CD4-positive, alpha-beta T cell treated with Interleukin-1 beta for 1 hour (primary cell): Measurements from ENCODE around the gene MYOZ1.
"Not testable (repeated sequence)": the region's sequence is repeated elsewhere in the genome, so short reads cannot be mapped to it uniquely, and the experiment has no call there.

ENCODE experiments used
- DNase-seq, 2 donors: peaks; one replicate each; pipeline ENCODE4 v3.0.0-alpha.2; 2020 to 2022

The MYOZ1 gene

DNA sequence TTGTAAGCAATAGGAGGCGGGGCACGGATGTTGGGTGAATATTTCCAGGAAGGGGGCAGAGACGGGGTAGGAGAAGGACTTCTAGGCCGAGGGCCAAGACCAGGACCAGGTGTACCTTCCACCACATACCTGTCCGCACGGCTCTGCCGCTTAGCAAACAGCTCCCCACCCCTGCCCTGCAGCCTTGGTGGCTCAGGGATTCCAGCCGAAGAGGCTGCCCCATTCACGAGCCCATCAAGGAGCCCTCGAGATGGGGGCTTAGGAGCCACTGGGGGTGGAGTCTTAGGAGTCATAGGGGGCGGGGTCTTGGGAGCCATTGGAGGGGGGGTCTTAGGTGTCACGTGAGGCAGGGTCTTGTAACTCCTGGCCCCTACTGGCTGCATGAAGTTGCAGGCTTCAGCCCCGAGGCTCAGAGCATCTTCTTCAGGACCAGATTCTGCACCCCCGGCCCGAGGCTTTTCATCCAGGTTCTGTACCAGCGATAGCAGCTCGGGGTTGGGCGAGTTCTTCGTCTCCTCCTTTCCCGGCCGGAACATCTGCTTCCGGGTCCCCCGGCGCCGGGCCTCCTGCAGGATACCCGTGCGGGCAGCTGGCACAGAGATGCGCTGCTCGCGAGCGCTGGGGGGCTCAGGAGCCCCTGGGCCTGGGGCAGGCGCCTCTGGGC is 6.1 kb upstream of the MYOZ1 start:
- DNase-seq: peak in 1 of 2 donors; percentile 3

DNA sequence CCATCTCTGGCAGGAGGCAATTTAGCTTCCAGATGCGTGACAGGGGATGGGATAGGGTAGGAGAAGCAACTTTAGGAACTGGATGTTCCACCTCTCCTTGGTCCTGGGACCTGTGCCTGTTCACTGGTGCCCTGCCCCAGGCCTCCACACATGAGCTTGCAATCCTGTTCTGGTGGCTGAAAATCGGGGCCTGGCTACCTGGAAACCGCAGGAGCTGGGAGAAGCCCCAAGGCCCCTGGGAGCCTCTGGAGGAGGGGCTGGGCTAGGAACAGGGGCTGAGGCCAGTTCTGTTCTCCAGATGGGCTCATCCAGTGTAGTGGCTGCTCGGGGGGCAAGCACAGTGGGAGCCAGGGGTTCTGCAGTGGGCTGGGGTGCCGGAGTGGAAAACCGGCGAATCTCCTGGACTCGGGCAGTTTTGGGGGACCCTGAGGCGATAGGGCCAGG is 5.3 kb upstream of the MYOZ1 start:
- DNase-seq: no peak

DNA sequence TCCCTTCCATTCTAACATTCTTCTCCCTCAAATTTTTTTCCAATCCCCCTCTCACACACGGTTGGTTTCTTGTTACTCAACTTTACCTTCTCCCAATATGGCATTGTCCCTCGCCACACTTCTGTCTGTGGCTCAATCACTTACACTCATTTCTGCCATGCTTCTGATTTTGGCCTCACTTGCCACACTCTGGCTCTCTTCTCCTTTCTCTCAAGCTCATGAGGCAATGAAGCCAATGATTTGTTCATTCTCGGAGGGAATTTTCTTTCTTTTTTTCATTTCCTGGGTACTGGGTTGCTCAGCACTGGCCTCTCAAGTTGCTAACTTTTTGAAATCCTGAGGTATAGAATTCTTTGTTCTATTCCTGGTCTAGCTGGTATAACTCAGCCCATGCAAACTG is 4.0 kb upstream of the MYOZ1 start:
- DNase-seq: no peak

DNA sequence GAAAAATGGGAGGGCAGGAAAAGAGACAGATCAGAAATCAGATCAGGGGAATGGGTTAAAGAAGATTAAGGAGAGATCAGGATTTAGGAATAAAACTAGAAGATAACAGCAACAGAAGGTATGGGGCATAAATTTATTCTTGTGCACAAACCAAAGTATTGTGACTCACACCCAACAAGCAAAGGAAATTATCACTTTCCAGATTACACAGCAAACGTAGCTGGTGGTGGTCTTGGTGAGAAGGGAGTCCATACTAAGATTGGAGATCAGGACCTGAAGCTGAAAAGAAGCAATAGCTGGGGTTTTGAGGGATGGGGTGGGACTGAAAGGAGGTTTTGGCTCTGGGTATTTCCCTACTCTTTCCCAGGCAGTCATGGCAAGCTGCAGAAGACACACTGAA is 3.5 kb upstream of the MYOZ1 start:
- no peak for DNase-seq

DNA sequence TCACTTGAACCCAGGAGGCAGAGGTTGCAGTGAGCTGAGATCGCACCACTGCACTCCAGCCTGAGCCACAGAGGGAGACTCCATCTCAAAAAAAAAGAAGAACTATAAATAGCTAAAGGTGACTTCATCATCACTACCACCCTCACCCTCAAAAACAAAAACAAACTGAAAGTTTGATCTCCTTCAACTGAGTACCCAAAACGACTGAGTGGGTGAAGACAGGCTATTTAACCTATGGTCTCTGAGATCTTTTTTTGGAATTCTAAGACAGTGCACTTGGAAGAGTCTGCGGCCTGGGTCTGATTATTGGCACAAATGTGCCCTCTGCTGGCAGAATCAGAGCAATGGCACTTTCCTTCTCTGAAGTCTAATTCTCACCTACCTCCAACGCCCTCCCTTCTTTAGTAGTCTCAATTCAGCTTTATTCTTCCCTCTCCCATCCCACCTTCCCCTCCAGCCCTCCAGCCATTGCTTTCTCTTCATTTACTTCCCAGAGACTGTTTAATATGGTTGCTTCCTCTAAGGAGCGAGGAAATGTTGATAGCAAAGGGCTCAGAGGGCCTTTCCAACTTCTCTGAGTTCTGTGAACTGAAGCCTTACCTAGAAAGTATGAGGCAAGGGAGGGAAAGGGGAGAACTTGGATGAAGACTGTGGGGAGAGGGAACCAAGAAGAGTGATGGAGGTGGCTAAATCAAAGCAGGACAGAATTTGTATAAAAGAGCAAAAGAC is 2.9 kb upstream of the MYOZ1 start:
- DNase-seq: peak; percentile 60 to 66

DNA sequence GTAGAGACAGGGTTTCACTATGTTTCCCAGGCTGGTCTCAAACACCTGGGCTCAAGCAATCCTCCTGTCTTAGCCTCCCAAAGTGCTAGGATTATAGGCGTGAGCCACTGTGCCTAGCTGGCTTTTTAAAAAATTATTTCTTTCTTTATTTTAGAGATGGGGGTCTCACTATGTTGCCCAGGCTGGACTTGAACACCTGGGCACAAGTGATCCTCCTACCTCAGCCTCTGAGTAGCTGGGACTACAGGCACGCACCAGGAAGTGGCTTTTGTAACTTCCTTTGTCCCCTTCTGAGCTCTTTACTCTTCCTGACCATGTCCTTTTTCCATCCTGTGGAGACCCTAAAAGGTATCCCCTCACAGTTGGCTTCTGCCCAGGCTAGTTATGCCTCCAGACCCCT is 2.1 kb upstream of the MYOZ1 start:
- DNase-seq: no peak

DNA sequence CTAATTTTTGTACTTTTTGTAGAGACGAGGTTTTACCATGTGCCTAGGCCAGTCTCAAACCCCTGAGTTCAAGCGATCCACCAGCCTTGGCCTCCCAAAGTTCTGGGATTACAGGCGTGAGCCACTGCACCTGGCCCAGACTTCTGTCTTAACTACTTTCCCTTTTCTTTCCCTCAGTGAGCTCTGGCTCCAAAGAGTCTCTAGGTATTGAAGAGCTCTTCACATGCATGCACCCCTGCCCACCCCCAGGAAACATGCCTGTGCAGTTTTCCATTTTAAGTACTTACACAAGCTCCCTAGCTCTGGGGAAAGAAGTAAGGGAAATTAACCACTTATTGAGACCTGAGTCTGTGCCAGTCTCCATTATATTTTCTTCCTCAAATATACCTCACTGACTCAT is 2.0 kb downstream of the MYOZ1 start:
- no peak for DNase-seq

DNA sequence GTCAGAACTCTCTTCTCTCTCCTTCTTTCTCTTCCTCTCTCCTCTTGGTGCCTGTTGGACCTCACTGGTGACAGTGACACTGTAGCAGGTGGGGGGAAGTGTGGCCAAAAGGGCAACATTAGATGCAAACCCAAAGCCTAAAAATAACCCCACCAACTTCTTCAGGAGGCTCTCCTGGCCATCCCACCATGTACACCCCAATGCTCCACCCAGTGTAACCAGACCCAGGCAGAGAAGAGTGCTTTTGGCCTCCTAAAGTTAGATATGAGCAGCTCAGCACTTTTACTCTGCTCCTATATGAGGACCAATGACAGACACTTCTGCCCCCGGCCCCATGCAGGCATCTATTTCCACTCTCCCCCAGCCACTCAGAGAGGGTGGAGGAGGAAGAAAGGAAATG is 5.5 kb downstream of the MYOZ1 start:
- DNase-seq: no peak

DNA sequence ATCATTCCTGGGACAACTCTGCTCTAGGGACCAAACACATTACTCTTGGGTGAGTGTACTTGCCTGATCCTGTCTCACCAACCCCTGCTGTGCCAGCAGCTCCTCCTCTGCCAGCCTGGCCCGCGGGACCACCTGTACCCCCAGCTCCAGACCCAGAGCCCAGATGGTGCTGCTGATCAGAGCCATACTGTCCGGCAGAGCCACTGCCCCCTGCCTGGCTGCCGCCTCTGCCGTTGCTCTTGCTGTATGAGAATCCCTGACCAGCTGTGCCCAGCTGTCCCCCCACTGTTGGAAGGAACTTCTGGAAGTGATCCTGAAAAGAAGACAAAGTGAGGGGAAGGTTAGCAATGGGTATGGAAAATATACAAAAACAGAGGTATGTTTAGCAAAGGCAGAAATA is 6.9 kb downstream of the MYOZ1 start:
- DNase-seq: no peak

DNA sequence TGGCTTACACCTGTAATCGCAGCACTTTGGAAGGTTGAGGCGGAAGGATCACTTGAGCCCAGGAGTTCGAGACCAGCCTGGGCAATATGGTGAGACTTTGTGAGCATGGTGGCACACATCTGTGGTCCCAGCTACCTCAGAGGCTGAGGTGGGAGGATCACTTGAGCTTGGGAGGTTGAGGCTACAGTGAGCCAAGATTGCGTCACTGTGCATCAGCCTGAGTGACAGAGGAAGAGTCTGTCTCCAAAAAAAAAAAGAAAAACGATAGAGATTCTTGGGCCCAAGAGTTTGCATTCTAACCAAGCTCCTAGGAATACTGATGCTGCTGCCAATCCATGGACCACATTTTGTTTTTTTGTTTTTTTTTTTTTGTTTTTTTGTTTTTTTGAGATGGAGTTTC is 12.1 kb downstream of the MYOZ1 start:
- no peak for DNase-seq

DNA sequence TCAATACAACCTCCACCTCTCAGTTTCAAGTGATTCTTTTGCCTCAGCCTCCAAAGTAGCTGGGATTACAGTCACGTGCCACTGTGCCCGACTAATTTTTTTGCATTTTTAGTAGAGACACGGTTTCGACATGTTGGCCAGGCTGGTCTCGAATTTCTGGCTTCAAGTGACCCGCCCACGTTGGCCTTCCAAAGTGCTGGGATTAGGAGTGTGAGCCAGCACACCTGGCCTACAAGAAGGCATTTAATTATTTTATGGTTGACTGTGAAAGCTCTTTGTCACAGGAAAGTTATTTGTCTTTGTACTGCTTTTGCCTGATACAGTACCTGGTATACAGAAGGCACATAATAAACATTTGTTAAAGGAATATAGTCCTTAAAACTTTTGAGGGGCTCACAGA is 12.9 kb downstream of the MYOZ1 start:
- no peak for DNase-seq

DNA sequence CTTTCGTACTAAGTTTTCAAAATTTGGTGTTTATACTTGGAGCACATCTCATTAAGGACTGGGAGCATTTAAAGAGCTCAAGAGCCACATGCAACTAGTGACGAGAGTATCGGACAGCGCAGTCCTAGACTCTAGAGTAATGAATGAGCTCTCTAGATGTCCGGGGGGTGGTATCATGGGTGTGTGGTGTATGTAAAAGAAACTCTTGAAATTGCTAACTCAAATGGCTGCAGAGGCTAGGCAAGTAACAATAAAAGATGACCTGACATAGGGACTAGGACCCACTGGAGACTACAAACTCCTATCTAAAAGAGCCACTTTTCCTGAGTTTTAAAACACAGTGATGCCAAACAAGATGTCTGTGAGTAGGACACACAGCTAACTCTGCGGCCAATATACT is 14.0 kb downstream of the MYOZ1 start:
- DNase-seq: no peak

DNA sequence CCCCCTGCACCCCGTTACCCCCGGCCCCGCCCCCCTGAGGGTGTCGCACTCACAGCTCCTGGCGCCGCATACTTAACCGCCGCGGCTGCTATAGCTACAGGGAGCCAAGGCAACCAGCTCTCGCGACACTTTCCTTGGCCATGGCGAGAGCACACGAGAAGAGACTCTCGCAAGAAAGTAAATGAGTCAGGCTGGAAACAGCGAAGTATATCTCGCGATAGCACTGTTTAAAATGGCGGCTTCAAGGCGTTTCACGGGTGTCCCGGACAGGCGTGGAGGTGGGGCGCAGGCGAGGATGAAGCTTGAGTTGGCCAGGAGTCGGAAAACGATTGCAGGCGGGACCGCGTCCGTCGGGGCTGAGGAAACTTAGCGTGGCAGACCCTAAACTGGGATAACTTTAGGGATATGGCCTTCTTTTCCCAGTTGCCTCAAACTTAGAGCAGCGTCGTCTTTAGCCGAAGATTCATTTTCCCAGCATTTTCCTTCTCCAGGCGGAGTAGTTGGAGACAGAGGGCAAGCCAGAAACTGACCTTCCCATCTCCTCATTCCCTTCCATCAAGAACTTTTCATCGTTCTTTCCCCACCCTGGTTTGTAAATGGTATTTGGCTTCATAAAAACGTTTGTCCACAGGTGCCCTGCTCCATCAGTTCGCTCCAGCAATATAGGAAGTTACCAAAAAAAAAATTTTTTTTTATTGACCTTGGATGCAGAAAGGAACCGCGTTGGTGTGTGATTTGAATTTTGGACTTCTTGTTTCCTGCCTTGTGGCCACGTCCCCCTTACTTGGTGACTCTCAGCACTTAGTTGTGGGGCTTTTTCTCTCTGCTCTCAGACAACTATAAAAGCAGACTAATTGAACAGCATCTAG is 15.2 kb downstream of the MYOZ1 start:
- peak; percentile 96 for DNase-seq

DNA sequence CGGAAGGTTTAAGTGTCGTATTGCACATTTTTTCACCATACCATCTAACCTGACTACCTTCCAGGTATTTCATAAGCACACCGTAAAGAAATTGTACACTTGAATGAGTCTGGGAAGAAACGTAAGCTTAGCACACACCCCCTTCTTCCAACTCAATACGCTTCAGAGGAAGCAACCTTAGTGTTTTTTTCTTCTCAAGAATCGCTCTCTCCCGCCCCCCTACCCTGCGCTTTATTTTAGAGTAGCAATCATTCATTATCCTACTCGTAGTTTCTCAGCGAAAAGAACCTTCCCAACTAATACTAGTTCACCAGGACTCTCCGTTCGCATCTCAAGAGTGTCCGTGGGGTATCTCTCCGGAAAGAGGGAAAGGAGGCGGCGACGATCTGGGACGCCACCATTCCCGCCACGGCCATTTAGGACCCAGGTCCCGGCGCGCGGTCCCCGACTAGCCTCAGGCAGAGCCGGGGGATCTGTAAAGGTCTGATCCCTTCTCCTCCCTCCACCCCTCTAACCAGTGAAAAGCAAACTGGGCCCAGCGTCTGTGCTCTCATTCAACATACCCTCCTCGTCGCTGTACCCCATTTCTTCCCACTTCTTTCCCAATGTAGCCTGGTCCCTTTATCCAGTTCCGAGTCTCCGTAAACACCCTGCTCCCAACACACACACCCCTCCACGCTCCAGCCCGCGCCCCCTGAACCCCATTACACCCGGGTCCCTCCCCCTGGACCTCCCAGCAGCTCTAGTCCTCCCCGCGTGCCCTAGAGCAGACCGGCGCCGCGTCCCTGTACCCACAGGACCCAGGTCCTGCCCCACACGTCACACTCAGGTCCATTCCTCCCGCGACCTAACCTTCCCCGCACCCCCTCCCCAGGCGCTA is 16.0 kb downstream of the MYOZ1 start:
- peak in 1 of 2 donors; percentile 25 for DNase-seq

DNA sequence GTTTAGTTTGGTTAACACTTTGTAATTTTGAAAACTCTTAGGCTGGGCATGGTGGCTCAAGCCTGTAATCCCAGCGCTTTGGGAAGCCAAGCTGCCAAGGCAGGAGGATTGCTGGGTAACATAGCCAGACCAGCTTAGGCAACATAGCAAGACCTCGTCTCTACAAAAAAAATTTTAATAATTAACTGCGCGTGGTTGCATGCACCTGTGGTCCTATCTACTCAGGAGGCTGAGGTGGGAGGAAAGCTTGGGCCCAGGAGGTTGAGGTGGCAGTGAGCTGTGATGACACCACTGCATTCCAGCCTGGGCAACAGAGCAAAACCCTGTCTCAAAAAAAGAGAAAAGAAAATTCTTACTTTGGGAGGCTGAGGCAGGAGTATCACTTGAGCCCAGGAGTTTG is 18.2 kb downstream of the MYOZ1 start:
- DNase-seq: no peak

DNA sequence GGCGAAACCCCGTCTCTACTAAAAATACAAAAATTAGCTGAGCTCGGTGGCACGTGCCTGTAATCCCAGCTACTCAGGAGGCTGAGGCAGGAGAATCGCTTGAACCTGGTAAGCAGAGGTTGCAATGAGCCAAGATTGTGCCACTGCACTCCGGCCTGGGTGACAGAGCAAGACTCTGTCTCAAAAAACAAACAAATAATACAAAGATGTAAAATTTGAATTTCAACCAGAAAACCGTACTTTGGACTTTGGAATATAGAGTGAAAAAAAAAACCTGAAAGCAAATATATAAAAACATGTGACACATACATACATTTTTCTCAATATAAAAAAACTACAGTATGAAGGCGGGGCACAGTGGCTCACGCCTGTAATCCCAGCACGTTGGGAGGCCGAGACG is 20.3 kb downstream of the MYOZ1 start:
- DNase-seq: not testable (repeated sequence)

DNA sequence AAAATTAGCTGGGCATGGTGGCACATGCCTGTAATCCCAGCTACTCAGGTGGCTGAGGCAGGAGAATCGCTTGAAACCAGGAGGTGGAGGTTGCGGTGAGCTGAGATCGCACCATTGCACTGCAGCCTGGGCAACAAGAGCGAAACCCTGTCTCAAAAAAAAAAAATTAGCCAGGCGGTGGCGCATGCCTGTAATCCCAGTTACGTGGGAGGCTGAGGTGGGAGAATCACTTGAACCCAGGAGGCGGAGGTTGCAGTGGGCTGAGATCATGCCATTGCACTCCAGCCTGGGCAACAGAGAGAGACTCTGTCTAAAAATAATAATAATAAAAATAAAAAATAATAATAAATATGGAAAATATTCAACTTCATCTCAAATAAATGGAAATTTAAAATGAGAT is 24.1 kb downstream of the MYOZ1 start:
- not testable (repeated sequence) for DNase-seq

DNA sequence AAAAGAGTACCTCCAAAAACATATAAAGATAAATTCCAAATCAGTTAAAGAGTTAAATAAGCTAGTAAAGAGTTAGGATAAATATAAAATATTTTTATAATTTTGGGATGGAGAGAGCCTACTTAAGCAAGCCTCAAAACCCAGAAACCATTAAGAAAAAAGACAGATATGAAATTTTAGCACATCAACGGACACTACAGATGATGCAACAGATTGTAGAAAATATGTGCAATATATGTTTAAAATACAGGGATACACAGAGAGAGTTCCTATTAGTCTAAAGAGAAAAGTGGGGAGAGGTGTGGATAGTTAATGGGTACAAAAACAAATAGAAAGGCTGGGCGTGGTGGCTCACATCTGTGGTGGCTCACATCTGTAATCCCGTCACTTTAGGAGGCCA is 26.6 kb downstream of the MYOZ1 start:
- no peak for DNase-seq

DNA sequence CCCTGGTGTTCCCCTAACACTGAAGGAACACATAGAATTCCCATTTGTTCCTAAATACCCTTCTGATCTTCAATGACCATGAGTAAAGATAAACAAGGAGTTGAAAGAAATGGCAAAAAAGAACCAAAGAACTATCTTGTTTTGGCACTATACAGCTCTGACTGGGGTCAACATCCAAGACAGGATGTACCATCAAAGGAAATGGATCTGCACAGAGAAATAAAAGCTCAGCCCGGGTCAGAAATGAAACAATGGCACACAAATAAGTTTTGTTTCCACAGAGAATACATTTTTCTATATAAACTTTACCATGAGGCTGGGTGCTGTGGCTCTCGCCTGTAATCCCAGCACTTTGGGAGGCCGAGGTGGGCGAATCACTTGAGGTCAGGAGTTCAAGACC is 32.2 kb downstream of the MYOZ1 start:
- no peak for DNase-seq

DNA sequence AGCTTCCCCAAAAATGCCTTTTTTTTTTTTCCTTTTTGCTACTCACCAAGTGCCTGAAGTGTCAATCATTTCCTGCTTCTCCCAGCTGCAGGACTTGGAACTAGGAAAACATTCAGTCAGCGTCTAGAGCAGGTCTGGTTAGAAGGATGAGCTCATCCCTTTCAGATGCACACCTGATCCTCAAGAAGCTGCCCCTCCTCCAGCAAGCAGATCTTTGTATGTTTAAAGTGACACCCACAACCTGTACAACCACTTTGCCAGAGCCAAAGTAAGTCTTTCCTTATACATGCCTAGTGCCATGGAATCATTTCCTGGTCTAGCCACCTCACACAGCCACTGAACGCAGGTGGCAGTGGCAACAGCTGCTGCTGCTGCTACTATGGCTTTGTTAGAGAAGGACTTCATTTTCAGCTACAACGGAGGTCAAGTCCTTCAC is 39.8 kb downstream of the MYOZ1 start:
- no peak for DNase-seq

DNA sequence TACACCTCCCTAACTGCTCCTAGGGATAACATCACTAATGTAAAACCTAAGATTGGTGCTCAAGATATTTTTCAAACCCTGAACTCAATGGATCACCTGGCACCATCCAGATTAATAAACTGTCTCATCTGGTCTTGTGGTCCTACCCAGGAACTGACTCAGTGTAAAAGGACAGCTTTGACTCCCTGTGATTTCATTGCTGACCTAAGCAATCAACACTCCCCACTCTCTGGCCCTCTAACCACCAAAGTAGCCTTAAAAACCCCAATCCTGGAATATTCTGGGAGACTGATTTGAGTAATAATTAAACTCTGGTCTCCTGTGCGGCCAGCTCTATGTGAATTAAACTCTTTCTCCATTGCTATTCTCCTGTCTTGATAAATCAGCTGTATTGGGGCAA is 43.9 kb downstream of the MYOZ1 start:
- DNase-seq: no peak

DNA sequence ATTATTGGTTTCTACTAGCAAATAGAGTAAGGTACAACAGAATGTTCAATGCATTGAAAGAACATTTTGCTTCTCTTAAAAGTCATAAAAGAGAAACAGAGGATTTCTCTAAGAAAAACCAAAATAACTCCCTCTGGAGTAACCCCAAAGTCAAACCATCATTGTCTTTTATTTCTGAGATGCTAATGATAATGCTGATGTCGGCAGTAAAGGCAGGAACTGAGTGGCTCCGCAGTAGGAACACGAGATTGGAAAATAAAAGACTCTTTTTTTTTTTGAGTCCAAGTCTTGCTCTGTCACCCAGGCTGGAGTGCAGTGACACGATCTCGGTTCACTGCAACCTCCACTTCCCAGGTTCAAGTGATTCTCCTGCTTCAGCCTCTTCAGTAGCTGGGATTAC is 47.5 kb downstream of the MYOZ1 start:
- no peak for DNase-seq

DNA sequence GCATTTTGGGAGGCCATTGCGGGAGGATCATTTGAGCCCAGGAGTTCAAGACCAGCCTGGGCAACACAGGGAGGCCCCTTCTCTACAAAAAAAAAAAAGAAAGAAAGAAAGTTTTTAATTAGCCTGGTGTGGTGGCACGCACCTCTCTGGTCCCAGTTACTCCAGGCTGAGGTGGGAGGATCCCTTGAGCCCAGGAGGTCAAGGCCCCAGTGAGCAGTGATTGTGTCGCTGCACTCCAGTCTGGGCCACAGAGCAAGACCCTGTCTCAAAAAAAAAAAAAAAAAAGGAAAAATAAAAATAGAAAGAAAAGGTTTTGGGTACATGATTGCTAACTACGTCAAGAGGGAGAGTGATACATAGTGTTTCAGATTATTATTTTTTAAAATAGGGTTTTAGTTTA is 48.2 kb downstream of the MYOZ1 start:
- DNase-seq: no peak
